Common myeloid progenitor, CD34-positive (primary cell): Measurements from ENCODE around the gene PRR14.
A peak's percentile ranks its signal among the peaks of the same experiment; 100 is the strongest.
"Not testable (repeated sequence)": the region's sequence is repeated elsewhere in the genome, so short reads cannot be mapped to it uniquely, and the experiment has no call there.

ENCODE experiments used
- CTCF ChIA-PET: fragments of 350-600 bp; sonication (Branson Sonifier 250); formaldehyde crosslinking; loops from one replicate; lab custom pipeline; 2021; ENCODE audit warnings: antibody characterized with exemption; lab: Charles Lee
- POLR2A ChIA-PET: fragments of 350-600 bp; sonication (Branson Sonifier 250); formaldehyde crosslinking; loops from one replicate; lab custom pipeline; 2021; ENCODE audit warnings: antibody characterized with exemption; lab: Charles Lee
- DNase-seq, 3 donors: peaks; one replicate each; pipeline versions ENCODE4 v3.0.0 to v3.0.0-alpha.2; 2013
- H3K27ac ChIP-seq, 2 experiments: 1 replicate in 1 of 2; 2 replicates in 1 of 2; pipeline ENCODE4 v1.7.0; 2013; ENCODE audit warnings: inconsistent platforms in 2 of 2, low read length in 2 of 2, mild to moderate bottlenecking in 2 of 2, low read depth in 1 of 2, moderate library complexity in 1 of 2; ENCODE audit not compliant: severe bottlenecking in 2 of 2, insufficient read depth in 1 of 2, poor library complexity in 1 of 2
- H3K27me3 ChIP-seq, 5 experiments: replicated peaks in 2 of 5; 1 replicate in 3 of 5; 2 replicates in 2 of 5; pipeline versions ENCODE4 v1.6.1 to v1.7.0; 2013; ENCODE audit warnings: low read length in 4 of 5, mild to moderate bottlenecking in 2 of 5, moderate library complexity in 2 of 5, inconsistent platforms in 1 of 5; ENCODE audit not compliant: insufficient read depth in 5 of 5, control insufficient read depth in 4 of 5
- H3K36me3 ChIP-seq, 4 experiments: 1 replicate in 2 of 4; 2 replicates in 2 of 4; pipeline versions ENCODE4 v1.6.1 to v1.7.0; 2013; ENCODE audit warnings: low read length in 3 of 4, control low read depth in 1 of 4, mild to moderate bottlenecking in 1 of 4; ENCODE audit not compliant: control insufficient read depth in 4 of 4, insufficient read depth in 4 of 4
- H3K4me1 ChIP-seq, 4 experiments: 1 replicate in 3 of 4; 2 replicates in 1 of 4; pipeline versions ENCODE4 v1.6.1 to v1.7.1; 2013; ENCODE audit warnings: low read length in 3 of 4, mild to moderate bottlenecking in 3 of 4, control low read depth in 1 of 4, inconsistent platforms in 1 of 4, moderate library complexity in 1 of 4; ENCODE audit not compliant: control insufficient read depth in 4 of 4, insufficient read depth in 4 of 4; ENCODE audit errors: control extremely low read depth in 1 of 4
- H3K4me3 ChIP-seq, 7 experiments: 1 replicate in 4 of 7; 2 replicates in 3 of 7; pipeline versions ENCODE4 v1.5.1 to v1.7.0; 2013; ENCODE audit warnings: mild to moderate bottlenecking in 7 of 7, low read length in 6 of 7, moderate library complexity in 6 of 7, inconsistent platforms in 2 of 7, low read depth in 2 of 7, control low read depth in 1 of 7; ENCODE audit not compliant: insufficient read depth in 4 of 7, control insufficient read depth in 1 of 7; ENCODE audit errors: extremely low read depth in 1 of 7
- H3K9me3 ChIP-seq, 5 experiments: 1 replicate in 4 of 5; 2 replicates in 1 of 5; pipeline versions ENCODE4 v1.6.1 to v1.7.1; 2013; ENCODE audit warnings: low read length in 4 of 5, mild to moderate bottlenecking in 2 of 5, inconsistent platforms in 1 of 5, low read depth in 1 of 5, moderate library complexity in 1 of 5; ENCODE audit not compliant: control insufficient read depth in 4 of 5, insufficient read depth in 2 of 5; ENCODE audit errors: control extremely low read depth in 1 of 5
- WGBS: methylation state at CpG from one replicate; pipeline ENCODE4 v1.1.5; 2013; ENCODE audit not compliant: insufficient coverage; 5-methylcytosine and 5-hydroxymethylcytosine counted together

PRR14 gene

DNA sequence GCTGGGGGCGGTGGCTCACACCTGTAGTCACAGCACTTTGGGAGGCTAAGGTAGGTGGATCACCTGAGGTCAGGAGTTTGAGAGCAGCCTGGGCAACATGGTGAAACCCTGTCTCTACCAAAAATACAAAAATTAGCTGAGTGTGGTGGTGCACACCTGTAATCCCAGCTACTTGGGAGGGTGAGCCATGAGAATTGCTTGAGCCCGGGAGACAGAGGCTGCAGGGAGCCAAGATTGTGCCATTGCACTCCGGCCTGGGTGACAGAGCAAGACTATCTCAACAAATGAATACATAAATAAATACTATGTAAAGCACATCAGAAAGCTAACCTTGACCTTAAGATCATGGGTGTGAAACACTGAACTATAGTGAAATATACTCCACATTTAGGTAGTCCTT, 45.9 kb downstream of the PRR14 start:
- H3K4me3 ChIP-seq, result not testable (repeated sequence)
- 57% methylated on average over 1 of the region's 3 CpGs for WGBS

GRCh38 chr16:30697264-30698138, 46.7 kb downstream of the PRR14 start:
- WGBS, result 23% methylated on average over 20 of the region's 26 CpGs
- H3K9me3 ChIP-seq, result no peaks in the 10 kb centered on the region
- H3K27ac ChIP-seq, result peak overlapping the region; percentile 99 to 100
- H3K27me3 ChIP-seq, result no peaks in the 10 kb centered on the region
- H3K4me3 ChIP-seq, result peak overlapping the region; percentile 79 to 91 (median 89)
- no peak for DNase-seq
- peaks cover 7 to 48% (median 45%) of the 10 kb centered on the region in 4 experiments for H3K4me1 ChIP-seq
- CTCF ChIA-PET, result interaction anchor here (1.1 to 3.0 kb wide), 8 partner anchors 11 to 171 kb away, joined by 3 to 21 read pairs (median 6); partner anchors contain the start of genes FBRS and PRR14
- peaks cover 0 to 24% (median 18%) of the 10 kb centered on the region in 4 experiments for H3K36me3 ChIP-seq
- POLR2A ChIA-PET, result interaction anchor here (0.6 to 3.3 kb wide), 5 partner anchors 19 to 109 kb away, joined by 3 to 17 read pairs (median 3); partner anchors contain the start of genes CFAP119, FBRS, PHKG2 and RNF40

More for the DNA sequence above, 45.9 kb downstream of the PRR14 start:
- ChIA-PET CTCF (interaction anchor here (0.6 to 3.0 kb wide), 10 partner anchors 10 to 303 kb away, joined by 3 to 21 read pairs (median 4); partner anchors contain the start of genes FBRS and PRR14), POLR2A (interaction anchor here (0.8 to 3.3 kb wide), 3 partner anchors 19 to 52 kb away, joined by 3 to 17 read pairs (median 3); partner anchors contain the start of genes FBRS and PHKG2)
- Histone ChIP-seq H3K4me1 (peaks cover 7 to 48% (median 46%) of the 10 kb centered on the region in 4 experiments), H3K36me3 (peaks cover 0 to 19% (median 14%) of the 10 kb centered on the region in 4 experiments)
- not testable (repeated sequence) for H3K27me3 ChIP-seq, H3K27ac ChIP-seq, H3K9me3 ChIP-seq, DNase-seq

DNA sequence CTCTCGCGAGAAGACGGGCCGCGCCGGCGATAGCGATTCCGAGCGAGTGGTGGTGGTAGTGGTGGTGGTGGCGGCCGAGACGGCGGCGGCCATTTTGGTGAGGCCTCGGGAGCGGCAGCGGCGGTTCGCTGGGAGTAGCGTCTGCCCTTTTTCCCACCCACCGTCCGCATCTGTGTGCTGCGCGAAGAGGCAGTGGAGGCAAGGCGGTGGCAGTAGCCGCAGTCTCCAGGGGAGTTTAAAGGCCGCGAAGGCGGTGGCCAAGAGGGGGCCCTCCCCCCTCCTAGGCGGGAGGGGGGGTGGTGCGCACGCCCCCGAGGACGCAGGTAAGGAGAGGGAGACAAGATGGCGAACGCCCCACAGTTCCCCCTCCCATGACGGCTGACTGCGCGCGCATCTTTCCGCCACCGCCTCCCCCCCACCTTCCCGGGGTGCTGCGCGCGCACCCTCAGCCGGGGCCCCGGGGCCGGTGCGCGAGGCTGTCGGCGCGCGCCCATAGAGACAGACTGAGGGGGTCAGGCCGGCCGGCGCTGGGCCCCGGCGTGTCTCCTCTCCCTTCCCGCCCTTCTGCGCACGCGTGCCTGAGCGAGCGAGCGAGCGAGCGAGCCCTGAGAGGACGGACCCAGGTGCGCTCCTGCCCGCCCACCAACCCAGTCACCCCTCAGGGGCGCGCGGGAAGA, 47.5 kb downstream of the PRR14 start:
- peak overlapping the region; percentile 99 to 100 for H3K27ac ChIP-seq
- WGBS, result 0% methylated on average over 28 of the region's 76 CpGs

GRCh38 chr16:30698816-30699614, 48.3 kb downstream of the PRR14 start, which contains the start of gene SRCAP:
TSS of gene SRCAP (plus strand) at chr16:30699171. CDS start at chr16:30700825, 1,654 bp downstream.
- no peaks in the 10 kb centered on the region for H3K9me3 ChIP-seq
- under 1% methylated on average over 41 of the region's 57 CpGs for WGBS
- peaks cover 3 to 36% (median 26%) of the 10 kb centered on the region in 4 experiments for H3K36me3 ChIP-seq
- DNase-seq, result peak; percentile 52 to 85 (median 80)
- H3K27ac ChIP-seq, result peak within 1 kb of the TSS; percentile 99 to 100
- peak within 1 kb of the TSS; percentile 79 to 91 (median 89) for H3K4me3 ChIP-seq
- POLR2A ChIA-PET, result interaction anchor here (3.3 kb wide), 1 partner anchor 40 kb away, joined by 17 read pairs; the partner anchor contains the start of gene FBRS
- H3K27me3 ChIP-seq, result no peaks in the 10 kb centered on the region
- H3K4me1 ChIP-seq, result peaks cover 5 to 37% (median 35%) of the 10 kb centered on the region in 4 experiments
- CTCF ChIA-PET, result interaction anchor here (1.0 kb wide), 2 partner anchors 23 to 70 kb away, joined by 3 read pairs; no protein-coding TSS in a partner anchor

More for the DNA sequence above, 47.5 kb downstream of the PRR14 start:
- Histone ChIP-seq H3K4me1 (peaks cover 7 to 45% (median 41%) of the 10 kb centered on the region in 4 experiments), H3K4me3 (peak overlapping the region; percentile 79 to 91 (median 89)), H3K9me3 (no peaks in the 10 kb centered on the region), H3K36me3 (peaks cover 2 to 31% (median 20%) of the 10 kb centered on the region in 4 experiments), H3K27me3 (no peaks in the 10 kb centered on the region)
- POLR2A ChIA-PET, result interaction anchor here (0.7 to 3.3 kb wide), 3 partner anchors 20 to 63 kb away, joined by 3 to 17 read pairs (median 4); partner anchors contain the start of genes CFAP119, FBRS and RNF40
- DNase-seq, result peak; percentile 97 to 99 (median 99)
- CTCF ChIA-PET, result interaction anchor here (1.0 to 1.9 kb wide), 5 partner anchors 15 to 48 kb away, joined by 3 to 21 read pairs (median 9); partner anchors contain the start of genes FBRS and PRR14

- H3K27ac ChIP-seq, result peak overlapping the region; percentile 99 to 100
- peaks cover 5 to 33% (median 31%) of the 10 kb centered on the region in 4 experiments for H3K4me1 ChIP-seq
- H3K27me3 ChIP-seq, result no peaks in the 10 kb centered on the region
- peak overlapping the region; percentile 79 to 91 (median 89) for H3K4me3 ChIP-seq
- no peaks in the 10 kb centered on the region for H3K9me3 ChIP-seq
- no peak for DNase-seq
- ChIA-PET CTCF (interaction anchor here (1.0 kb wide), 2 partner anchors 22 to 71 kb away, joined by 3 read pairs; no protein-coding TSS in a partner anchor), POLR2A (interaction anchor here (1.1 to 3.3 kb wide), 2 partner anchors 41 to 49 kb away, joined by 5 to 17 read pairs; partner anchors contain the start of genes FBRS and PHKG2)
- H3K36me3 ChIP-seq, result peaks cover 6 to 43% (median 32%) of the 10 kb centered on the region in 4 experiments
- 69% methylated on average over 6 of the region's 8 CpGs for WGBS
These were observed 48.9 kb downstream of the PRR14 start for GRCh38 chr16:30699615-30700099.
